GM18861 (cell line): ENCODE measurements around the gene PHKA1.
"Not testable (repeated sequence)": the region's sequence is repeated elsewhere in the genome, so short reads cannot be mapped to it uniquely, and the experiment has no call there.

Experiments
- ATAC-seq: cut with Tn5 transposase; IDR thresholded peaks from one replicate; pipeline ENCODE4 v1.9.1; 2021; ENCODE audit not compliant: unreplicated experiment

Gene PHKA1

DNA sequence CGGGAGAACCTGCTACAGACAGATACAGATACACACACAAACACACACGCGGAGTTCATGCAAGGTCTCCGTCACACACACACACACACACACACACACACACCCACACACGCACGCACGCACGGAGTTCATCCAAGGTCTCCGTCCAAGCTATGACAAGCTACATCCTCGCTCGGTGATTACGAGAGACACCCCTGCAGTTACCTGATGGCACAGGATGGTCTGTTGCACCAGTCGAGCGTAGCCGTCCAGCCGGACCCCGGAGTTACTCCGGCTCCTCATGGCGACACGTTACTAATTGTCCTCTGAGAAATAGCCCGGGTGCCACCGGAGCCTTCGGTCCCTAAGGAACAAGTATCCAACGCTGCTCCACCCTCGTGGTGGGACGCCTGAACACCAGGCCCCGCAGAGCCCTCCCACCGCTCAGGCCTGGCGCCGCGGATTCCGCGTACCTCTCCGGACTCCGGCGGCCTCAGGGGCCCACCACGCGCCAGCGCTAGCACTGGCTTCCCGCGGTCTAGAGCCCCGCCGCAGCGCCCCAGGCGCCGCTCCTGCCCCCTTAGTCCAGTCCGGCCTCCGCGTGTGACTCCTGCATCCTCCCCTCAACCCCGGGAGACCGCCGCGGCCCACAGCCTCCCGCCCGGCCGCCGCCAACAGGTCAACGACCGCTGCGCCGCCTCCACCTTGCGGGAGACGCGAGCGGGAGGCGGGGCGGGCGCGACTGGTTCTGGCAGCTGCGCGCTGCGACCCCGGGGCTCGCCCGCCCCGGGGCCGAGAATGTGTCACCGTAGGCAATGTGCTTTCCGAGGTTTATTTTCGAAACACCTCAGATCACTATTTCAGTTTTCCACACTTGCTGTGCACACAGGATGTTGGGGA, at the start of gene PHKA1:
Gene PHKA1, minus strand, starts transcription at position 708 of the 879 bp plus-strand sequence. Its CDS starts 426 bp downstream, at position 282.
- not testable (repeated sequence) for ATAC-seq

GRCh38 chrX:72760454-72760853, 46.3 kb upstream of the PHKA1 start:
- not testable (repeated sequence) for ATAC-seq

DNA sequence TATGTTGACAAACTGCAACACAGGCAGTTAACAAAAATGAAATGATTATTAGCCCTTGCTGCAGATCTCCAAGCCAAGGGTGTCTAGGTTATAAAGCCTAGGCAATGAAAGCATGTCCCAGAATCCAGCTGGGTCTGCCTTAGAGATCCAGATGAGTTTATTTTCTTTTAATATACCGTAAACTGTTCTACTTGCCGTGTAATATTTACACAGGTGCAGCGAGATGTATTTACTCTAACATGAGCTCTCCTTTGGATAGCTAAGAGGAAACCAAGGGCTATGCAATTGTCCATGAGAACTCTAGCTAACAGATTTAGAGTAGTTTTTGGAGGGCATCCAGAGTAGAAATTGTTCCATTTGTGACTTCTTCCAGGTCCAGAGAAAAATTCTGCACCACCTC, 34.4 kb upstream of the PHKA1 start:
- not testable (repeated sequence) for ATAC-seq

GRCh38 chrX:72745546-72745945, 31.4 kb upstream of the PHKA1 start:
- ATAC-seq, result not testable (repeated sequence)

GRCh38 chrX:72735561-72735960, 21.5 kb upstream of the PHKA1 start:
- ATAC-seq, result no peak

DNA sequence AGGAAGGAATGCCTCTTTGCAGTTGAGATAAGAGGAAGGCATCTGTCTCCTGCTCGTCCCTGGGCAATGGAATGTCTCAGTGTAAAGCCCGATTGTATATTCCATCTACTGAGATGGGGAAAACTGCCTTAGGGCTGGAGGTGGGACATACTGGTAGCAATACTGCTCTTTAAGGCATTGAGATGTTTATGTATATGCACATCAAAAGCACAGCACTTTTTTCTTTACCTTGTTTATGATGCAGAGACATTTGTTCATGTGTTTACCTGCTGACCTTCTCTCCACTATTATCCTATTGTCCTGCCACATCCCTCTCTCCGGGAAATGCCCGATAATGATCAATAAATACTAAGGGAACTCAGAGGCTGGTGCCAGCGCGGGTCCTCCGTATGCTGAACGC, 19.5 kb upstream of the PHKA1 start:
- not testable (repeated sequence) for ATAC-seq

- ATAC-seq, result no peak
Measured at GRCh38 chrX:72727846-72728245, 13.7 kb upstream of the PHKA1 start.

DNA sequence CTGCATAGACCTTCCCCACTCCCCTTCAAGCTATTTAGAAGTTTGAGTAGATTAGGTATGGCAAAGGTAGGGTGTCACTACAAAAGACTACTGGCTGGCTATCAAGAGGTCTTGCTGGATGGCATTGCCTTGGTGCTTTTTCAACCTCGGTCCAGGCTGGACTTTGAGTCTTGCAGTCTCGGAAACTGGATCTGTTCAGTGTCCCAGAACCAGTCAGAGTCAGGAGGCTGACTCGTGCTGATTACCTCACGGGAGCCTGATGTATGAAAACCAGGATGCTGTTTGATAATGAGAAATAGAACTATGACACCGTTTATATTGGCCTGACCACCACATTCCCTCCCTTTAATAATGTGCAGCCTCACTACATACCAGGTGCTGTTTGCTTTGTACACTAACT, 2.7 kb upstream of the PHKA1 start:
- ATAC-seq, result no peak

DNA sequence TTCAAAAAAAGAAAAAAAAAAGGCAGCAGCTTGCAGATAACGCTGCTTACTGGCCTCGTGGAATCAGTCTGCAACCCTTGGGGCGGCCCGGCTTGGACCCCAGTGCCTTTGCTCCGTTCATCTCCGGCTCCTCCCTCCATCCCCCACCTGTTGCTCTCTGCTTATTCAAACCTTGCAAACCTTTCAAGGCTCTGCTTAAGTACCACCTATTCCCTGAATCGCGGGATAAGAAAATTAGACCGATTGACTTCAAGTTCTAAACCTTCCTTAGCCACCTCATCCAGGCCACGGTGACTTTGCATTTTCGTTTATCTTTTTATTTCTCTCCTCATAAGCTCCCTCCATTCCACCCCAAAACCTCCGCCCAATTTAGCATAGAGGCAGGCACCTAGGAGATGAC, 1.4 kb upstream of the PHKA1 start:
- ATAC-seq, result no peak

DNA sequence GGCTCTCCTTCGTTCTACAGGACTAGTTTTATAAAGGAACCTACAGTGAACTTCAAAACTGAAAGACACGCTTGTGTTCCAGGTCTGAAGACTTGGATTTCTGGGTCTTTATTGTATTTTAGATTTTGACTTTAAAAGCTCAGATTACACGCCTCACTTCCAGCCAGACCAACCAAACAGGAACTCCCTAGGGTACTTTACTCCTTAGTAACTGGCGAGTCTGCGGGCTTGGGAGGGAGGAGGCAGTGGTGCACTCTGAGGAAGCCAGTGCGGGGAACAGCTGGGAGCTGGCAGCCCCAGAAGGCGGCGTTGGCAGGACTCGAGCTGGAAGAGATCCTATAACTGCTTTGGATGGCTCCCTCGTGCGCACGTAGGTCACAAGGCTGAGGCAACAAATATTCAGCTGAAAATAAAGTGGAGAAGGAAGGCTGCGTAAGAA, 391 bp upstream of the PHKA1 start:
- ATAC-seq, result no peak

DNA sequence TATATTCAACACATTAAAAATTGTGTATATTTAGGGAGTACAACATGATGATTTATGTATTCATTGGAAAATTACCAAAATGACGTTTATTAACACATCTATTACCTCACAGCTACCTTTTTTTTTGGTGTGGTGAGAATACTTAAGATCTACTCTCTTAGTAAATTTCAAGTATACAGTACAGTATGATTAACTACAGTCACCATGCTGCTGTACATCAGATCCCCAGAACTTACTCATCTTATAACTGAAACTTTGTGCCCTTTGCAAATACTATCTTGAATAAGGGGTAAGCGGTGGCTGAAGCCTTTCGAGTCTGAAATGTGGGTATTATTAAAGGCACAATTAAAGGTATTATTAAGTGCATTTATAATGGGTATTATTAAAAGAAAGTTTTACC, 976 bp downstream of the PHKA1 start:
- no peak for ATAC-seq

DNA sequence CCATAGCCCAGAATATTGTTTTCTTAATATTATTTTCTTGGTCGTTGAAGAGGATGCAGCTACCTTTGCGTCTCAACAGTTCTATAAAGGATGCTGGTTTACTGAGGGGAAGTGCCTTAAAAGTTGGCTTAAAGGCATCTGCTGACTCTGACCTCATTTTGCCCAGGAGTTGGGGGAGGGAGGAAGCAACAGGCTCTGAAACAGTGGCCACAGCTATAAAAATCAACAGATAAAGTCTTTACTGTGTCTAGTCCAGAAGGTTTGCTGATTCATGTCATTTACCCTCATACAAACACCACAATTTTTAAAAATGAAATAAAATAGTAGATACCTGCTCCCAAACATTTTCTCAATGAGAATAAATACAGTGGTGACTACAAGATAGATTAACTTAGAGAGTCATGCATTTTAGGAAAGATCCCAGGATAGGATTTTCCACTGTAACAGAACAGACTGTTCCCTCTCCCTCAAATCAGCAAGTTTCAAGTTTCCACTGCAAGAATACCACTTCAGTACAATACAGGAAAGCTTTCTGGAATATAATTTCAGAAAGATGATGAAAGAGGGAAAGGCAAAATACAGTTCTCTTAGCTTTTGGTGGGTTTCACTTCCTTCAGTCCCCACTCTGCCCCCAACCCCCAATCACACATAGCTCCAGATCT, 1.9 kb downstream of the PHKA1 start:
- no peak for ATAC-seq

GRCh38 chrX:72705814-72706213, 8.3 kb downstream of the PHKA1 start:
- ATAC-seq, result no peak

DNA sequence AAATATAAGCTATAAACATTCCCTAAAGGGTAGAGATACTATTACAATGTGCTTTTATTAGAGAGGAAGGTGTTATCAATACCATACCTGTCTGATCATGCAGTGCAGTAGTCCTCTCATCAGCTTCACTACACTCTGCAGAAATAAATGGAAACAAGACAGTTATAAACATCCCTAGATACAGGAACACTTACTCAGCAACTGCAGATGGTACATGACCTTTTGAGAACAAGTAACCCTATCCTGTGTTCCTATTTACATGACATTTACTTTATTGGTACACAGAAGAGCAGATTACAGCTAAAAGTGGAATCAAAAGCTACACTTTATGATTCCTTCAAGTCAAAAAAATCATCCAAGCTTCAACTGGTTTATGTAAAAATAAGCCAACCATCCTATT, 9.0 kb downstream of the PHKA1 start:
- ATAC-seq, result no peak

GRCh38 chrX:72694170-72694569, 19.9 kb downstream of the PHKA1 start:
- ATAC-seq, result no peak

GRCh38 chrX:72693477-72693876, 20.6 kb downstream of the PHKA1 start:
- no peak for ATAC-seq

GRCh38 chrX:72687396-72687795, 26.7 kb downstream of the PHKA1 start:
- ATAC-seq, result no peak

DNA sequence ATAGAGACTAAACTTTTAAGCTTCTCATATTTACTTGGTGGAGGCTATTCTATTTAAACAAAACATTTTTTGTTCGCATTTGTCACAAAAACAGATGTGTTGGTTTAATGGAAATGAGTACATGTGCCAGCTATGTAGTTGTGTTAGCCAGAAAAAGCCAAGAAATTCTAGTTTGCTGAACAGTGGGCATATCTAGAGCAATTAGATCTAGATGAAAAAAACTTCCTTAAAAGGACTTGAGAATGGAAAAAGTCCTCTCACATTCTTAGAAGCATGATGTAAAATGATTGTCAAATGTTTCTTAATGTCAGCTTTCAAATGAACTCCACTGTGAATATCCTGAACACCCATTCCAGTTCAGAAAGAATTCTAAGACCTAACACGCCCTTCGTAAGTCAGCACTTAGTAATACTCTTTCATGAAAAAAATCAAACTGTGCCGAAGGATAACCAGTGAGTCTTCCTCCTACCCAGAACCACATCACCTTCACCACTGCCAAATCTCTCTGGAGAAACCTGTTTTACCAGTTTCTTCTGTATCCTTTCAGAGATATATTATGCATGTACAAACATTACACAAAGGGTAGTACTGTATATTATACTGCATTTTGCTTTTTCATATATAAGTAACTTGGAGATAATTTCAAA, 28.2 kb downstream of the PHKA1 start:
- ATAC-seq, result no peak

DNA sequence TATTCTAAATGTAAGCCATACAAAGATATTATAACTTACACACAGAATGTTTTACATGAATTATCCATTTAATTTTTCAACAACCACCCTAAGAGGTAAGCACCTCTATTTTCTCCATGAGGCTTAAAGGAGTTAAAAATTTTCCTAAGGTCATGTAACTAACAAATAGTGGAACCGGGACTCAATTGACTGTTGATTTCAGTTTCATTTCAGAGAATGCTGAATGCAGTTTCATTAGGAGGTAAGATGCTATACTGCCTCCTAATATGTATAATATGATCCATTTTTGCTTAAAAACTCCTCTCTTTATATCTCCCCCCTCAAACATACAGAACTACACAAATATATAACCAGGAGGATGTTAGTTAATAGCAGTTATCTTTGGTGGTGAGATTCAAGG, 29.1 kb downstream of the PHKA1 start:
- no peak for ATAC-seq

DNA sequence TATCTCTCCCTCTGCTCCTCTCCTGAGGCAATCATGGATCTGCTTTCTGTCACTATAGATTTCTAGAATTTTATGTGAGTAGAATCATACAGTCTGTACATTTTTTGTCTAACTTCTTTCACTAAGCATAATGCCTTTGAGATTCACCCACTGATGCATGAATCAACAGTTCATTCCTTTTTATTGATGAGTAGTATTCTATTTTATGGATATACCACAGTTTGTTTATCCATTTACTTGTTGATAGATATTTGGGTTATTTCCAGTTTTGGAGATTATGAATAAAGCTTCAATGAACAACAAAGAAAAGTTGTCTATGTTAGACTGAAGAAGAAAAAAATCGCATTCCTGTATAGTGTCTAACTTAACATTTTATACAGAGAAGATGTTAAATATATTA, 30.5 kb downstream of the PHKA1 start:
- no peak for ATAC-seq

GRCh38 chrX:72676465-72676864, 37.6 kb downstream of the PHKA1 start:
- ATAC-seq, result no peak

DNA sequence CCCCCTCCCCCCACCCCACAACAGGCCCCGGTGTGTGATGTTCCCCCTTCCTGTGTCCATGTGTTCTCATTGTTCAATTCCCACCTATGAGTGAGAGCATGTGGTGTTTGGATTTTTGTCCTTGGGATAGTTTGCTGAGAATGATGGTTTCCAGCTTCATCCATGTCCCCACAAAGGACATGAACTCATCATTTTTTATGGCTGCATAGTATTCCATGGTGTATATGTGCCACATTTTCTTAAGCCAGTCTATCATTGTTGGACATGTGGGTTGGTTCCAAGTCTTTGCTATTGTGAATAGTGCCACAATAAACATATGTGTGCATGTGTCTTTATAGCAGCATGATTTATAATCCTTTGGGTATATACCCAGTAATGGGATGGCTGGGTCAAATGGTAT, 40.2 kb downstream of the PHKA1 start:
- not testable (repeated sequence) for ATAC-seq
